GM12865 (cell line): Measurements from ENCODE around the gene MEGF10.

ENCODE experiments used
- DNase-seq: peaks from one replicate; pipeline ENCODE4 v3.0.0; 2010; ENCODE audit warnings: low read depth
- H3K4me3 ChIP-seq: 2 replicates; pipeline ENCODE4 v1.5.1; 2011; ENCODE audit warnings: mild to moderate bottlenecking, low read depth, low read length, control low read depth
- TF ChIP-seq, protein P1 (sequence below): IDR thresholded peaks from 2 replicates; pipeline ENCODE4 v1.5.1; 2011; ENCODE audit warnings: low read length, control low read depth, low read depth, inconsistent platforms; ENCODE audit not compliant: insufficient read depth; ENCODE audit errors: missing control alignments

Gene MEGF10

DNA sequence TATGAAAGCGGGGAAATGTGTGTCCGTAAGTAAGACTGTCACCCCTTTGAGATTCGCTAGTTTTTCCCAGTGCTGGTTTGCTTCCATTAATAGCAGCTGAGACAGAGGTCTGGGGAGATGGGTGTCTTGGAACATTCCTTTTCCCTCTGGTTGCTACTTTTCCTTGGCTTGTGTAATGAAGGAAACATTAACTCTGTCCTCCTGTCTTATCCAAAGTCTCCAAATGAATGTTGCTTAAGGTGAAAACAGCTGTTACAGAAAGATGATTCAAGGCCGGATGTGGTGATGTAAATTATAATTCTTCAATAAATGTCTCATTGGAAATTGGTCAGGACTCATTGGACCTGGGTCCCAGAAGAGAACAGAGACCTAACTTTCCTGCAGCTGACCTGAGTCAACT lies 50.0 kb downstream of the MEGF10 start:
- no peak overlapping the region for H3K4me3 ChIP-seq
- no peak for DNase-seq
- TF ChIP-seq, protein P1, sequence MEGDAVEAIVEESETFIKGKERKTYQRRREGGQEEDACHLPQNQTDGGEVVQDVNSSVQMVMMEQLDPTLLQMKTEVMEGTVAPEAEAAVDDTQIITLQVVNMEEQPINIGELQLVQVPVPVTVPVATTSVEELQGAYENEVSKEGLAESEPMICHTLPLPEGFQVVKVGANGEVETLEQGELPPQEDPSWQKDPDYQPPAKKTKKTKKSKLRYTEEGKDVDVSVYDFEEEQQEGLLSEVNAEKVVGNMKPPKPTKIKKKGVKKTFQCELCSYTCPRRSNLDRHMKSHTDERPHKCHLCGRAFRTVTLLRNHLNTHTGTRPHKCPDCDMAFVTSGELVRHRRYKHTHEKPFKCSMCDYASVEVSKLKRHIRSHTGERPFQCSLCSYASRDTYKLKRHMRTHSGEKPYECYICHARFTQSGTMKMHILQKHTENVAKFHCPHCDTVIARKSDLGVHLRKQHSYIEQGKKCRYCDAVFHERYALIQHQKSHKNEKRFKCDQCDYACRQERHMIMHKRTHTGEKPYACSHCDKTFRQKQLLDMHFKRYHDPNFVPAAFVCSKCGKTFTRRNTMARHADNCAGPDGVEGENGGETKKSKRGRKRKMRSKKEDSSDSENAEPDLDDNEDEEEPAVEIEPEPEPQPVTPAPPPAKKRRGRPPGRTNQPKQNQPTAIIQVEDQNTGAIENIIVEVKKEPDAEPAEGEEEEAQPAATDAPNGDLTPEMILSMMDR = no peak

DNA sequence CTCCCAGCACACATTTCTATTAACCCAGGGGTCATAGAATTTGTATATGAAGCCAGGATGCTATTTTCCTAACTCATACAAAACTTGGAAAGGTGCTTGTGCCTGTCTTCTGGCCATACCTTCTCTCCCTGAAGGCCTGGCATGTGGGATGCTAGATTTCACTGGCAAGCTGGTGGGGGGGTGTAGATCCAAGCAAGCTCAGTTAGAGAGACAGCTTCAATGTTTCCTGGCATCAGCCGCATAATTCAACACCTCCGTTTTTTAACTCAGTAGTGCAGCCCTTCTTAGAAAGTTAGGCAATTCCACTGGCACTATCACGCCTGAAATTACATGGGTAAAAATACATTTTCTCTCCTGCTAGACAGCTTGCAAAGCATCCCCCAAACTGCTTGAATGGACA lies 51.8 kb downstream of the MEGF10 start:
- no peak overlapping the region for H3K4me3 ChIP-seq
- no peak for DNase-seq
- TF ChIP-seq, protein P1 = no peak

DNA sequence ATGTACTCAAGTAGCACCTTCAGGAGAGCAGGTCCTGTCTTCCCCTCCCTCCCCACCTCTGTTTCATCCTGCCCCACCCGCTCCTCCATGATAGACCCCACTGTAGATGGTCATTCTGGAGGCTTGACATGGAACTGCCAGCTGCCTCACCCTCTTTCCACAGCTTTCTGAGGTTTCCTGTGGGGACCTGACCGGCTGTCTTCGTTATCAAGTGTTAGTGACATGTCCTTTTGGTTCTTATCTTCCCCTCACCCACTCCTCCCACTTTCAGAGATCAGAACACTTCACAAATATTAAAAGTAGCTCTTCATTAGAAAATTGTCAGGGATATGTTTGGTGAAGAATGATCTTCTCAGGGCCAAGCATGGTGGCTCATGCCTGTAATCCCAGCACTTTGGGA lies 52.7 kb downstream of the MEGF10 start:
- TF ChIP-seq, protein P1 = no peak
- no peak for DNase-seq
- H3K4me3 ChIP-seq = no peak overlapping the region

DNA sequence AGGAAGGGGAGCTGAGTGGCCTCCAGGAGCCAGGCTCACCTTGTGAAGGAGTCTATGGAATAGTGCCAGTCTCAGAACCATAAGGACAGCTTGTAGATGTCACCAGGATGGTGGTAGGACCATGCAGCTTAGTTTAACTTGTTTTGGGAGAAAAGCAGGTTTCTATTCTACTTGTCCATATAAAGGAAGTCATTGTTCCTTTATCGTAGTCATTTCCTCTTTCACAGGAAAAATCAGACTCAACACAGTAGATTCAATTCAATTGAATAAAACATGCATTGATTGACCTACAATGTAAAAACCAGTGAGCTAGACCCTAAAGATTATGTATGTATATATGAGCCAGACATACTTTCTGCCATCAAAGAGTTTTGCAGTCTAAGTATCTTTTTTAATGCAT lies 53.3 kb downstream of the MEGF10 start:
- H3K4me3 ChIP-seq = no peak overlapping the region
- TF ChIP-seq, protein P1 = no peak
- DNase-seq = no peak

DNA sequence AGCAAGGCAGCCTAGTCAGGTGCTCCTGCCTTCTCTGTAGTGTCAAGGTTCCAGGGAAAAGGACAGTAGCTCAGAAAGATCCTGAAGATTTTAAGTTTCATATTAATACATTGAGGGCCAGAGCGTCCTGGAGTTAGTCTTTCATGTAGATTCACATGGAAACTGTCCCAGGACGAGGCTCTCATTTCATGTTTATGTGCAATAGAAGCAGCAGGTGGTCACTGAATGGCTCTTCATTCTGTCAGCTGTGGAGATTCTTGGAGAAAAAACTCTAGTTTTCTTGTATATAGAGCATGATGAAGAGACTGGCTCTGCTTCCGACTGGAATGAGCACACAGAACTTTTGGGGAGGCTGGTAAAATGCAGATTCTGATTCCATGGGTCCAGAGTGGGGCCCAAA lies 54.3 kb downstream of the MEGF10 start:
- H3K4me3 ChIP-seq = no peak overlapping the region
- TF ChIP-seq, protein P1 = no peak
- DNase-seq = no peak

DNA sequence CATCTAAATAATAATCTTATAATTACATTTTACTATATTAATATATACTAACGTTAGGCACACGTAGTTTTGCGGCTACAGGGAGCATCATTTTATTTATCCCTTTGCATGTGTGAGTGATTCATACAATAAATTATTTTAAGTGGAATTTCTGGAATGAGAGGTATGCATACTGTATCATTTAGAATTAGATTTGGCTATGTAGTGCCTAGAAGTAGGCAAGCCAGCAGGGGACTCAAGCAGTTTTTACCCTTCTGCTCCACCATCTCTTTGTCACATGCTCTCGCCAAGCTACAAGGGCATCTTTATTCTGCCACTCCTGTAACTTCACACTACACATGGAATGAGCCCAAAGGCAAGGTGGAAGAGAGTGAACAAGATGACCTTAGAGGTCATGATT lies 60.8 kb downstream of the MEGF10 start:
- DNase-seq = no peak
- TF ChIP-seq, protein P1 = no peak
- H3K4me3 ChIP-seq = no peak overlapping the region

DNA sequence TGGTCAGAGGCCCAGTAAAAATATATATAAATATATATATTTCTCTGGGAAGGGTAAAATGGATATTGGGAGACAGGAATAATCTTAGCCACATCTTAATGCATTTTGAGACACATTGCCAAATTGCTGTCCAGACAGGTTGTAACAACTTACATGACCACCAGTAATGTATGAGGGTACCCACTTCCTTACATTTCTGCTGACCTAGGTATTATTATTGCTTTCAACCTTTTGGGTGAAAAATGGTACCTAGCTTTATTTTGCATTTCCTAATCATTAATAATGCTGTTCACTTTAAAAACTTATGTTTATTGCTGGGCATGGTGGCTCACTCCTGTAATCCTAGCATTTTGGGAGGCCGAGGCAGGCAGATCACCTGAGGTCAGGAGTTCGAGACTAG lies 61.5 kb downstream of the MEGF10 start:
- no peak overlapping the region for H3K4me3 ChIP-seq
- TF ChIP-seq, protein P1 = no peak
- no peak for DNase-seq
